Activated CD4-positive, alpha-beta T cell treated with anti-CD3 and anti-CD28 coated beads for 36 hours (primary cell): ENCODE results near the gene FYN. TPM values are rescaled to one million over a fixed set of nuclear protein-coding genes. Genes with fewer than 3 reads are reported as not detected.
"Not testable (repeated sequence)": the region's sequence is repeated elsewhere in the genome, so short reads cannot be mapped to it uniquely, and the experiment has no call there.

Experiments used
- ATAC-seq: fragments of 200-7000 bp; cut with Tn5 transposase; one replicate; pipeline ENCODE4 v1.10.0; 2021; ENCODE audit warnings: mild to moderate bottlenecking, moderate library complexity
- CTCF ChIA-PET: fragments of 350-600 bp; sonication (Branson Sonifier 250); formaldehyde crosslinking; loops from one replicate; lab custom pipeline; 2021; ENCODE audit warnings: antibody characterized with exemption; lab: Charles Lee
- POLR2A ChIA-PET: fragments of 350-600 bp; sonication (Branson Sonifier 250); formaldehyde crosslinking; loops from one replicate; lab custom pipeline; 2021; ENCODE audit warnings: antibody characterized with exemption, inconsistent platforms; lab: Charles Lee
- DNase-seq: peaks from one replicate; pipeline ENCODE4 v3.0.0-alpha.2; 2020
- H3K27ac Mint-ChIP-seq: one replicate; pipeline ENCODE4 v1.8.0; 2021; ENCODE audit warnings: mixed read lengths
- H3K27me3 Mint-ChIP-seq: one replicate; pipeline ENCODE4 v1.8.0; 2021; ENCODE audit warnings: mixed read lengths
- H3K36me3 Mint-ChIP-seq: one replicate; pipeline ENCODE4 v1.8.0; 2021; ENCODE audit warnings: low read depth, mixed read lengths
- H3K4me1 Mint-ChIP-seq: one replicate; pipeline ENCODE4 v1.8.0; 2021; ENCODE audit warnings: mixed read lengths
- H3K4me3 Mint-ChIP-seq: one replicate; pipeline ENCODE4 v1.8.0; 2021; ENCODE audit warnings: mild to moderate bottlenecking, moderate library complexity, mixed read lengths
- H3K9me3 Mint-ChIP-seq: one replicate; pipeline ENCODE4 v1.8.0; 2021; ENCODE audit warnings: low read depth, mixed read lengths
- intact Hi-C, 2 experiments: fragments of 100-400 bp; cut with DNase I in 1 of 2; cut with micrococcal nuclease in 1 of 2; formaldehyde crosslinking; loops; one replicate each; pipeline versions ENCODE4 v1.14.2 to v1.15.1; 2022 to 2024; cut with DNase I, micrococcal nuclease
- total RNA-seq, 2 experiments: library from RNA; stranded (reverse); gene quantifications; one replicate each; pipeline ENCODE4 v1.2.3, GENCODE V29; 2021

The FYN gene
- total RNA-seq, 2 experiments from 2014 or later = 345 to 504 TPM

- Mint-ChIP-seq H3K36me3 (no peaks in the 10 kb centered on the region), H3K27ac (no peak overlapping the region), H3K9me3 (no peaks in the 10 kb centered on the region), H3K27me3 (no peaks in the 10 kb centered on the region), H3K4me3 (no peak overlapping the region), H3K4me1 (no peaks in the 10 kb centered on the region)
- intact Hi-C loops = no loop called here
- DNase-seq (no peak), ATAC-seq (no peak)
- ChIA-PET POLR2A (no interaction called here), CTCF (no interaction called here)
Measured at GRCh38 chr6:111900735-111901134, 27.5 kb upstream of the FYN start.

DNA sequence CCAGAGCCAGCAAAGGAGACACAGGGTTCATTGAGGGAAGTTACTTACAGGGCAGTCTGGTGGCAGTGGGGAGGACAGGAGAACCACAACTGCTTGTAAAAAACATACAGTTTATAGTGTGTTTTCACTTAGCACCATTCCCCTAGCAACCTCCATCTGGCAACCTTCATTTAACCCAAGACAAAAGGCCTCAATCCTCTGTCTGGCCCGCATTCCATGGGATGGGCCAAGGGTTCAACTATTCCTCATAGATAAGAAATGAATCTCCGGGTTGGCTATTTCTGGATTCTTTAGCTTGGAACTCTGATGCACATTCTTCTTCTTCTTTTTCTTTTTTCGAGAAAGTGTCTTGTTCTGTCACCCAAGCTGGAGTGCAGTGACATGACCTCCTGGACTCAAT is 26.3 kb upstream of the FYN start:
- no peaks in the 10 kb centered on the region for H3K9me3 Mint-ChIP-seq
- no peak for DNase-seq
- H3K36me3 Mint-ChIP-seq = no peaks in the 10 kb centered on the region
- ChIA-PET POLR2A (no interaction called here), CTCF (interaction anchor here (1.7 kb wide), 1 partner anchor 13 kb away, joined by 6 read pairs; no protein-coding TSS in a partner anchor)
- ATAC-seq = no peak
- H3K27me3 Mint-ChIP-seq = no peaks in the 10 kb centered on the region
- no peaks in the 10 kb centered on the region for H3K4me1 Mint-ChIP-seq
- H3K27ac Mint-ChIP-seq = no peak overlapping the region
- intact Hi-C loops = no loop called here
- H3K4me3 Mint-ChIP-seq = no peak overlapping the region

- intact Hi-C loops = no loop called here
- ChIA-PET CTCF (interaction anchor here (0.6 to 1.7 kb wide), 4 partner anchors 9 to 23 kb away, joined by 3 to 6 read pairs (median 4); no protein-coding TSS in a partner anchor), POLR2A (no interaction called here)
- DNase-seq = no peak
- Mint-ChIP-seq H3K27me3 (no peaks in the 10 kb centered on the region), H3K9me3 (no peaks in the 10 kb centered on the region), H3K27ac (no peak overlapping the region), H3K4me1 (no peaks in the 10 kb centered on the region), H3K36me3 (no peaks in the 10 kb centered on the region), H3K4me3 (no peak overlapping the region)
- ATAC-seq = no peak
Measured at GRCh38 chr6:111898452-111898851, 25.2 kb upstream of the FYN start.

GRCh38 chr6:111894951-111895350 is 21.7 kb upstream of the FYN start:
- no peaks in the 10 kb centered on the region for H3K36me3 Mint-ChIP-seq
- peaks cover 2% of the 10 kb centered on the region for H3K27me3 Mint-ChIP-seq
- H3K9me3 Mint-ChIP-seq = no peaks in the 10 kb centered on the region
- DNase-seq (no peak), ATAC-seq (no peak)
- H3K4me1 Mint-ChIP-seq = no peaks in the 10 kb centered on the region
- intact Hi-C loops = no loop called here
- no peak overlapping the region for H3K27ac Mint-ChIP-seq
- POLR2A ChIA-PET = no interaction called here
- CTCF ChIA-PET = interaction anchor here (1.0 kb wide), 1 partner anchor 94 kb away, joined by 3 read pairs; no protein-coding TSS in a partner anchor
- H3K4me3 Mint-ChIP-seq = no peak overlapping the region

GRCh38 chr6:111894272-111894671 is 21.0 kb upstream of the FYN start:
- ATAC-seq (no peak), DNase-seq (no peak)
- H3K9me3 Mint-ChIP-seq = no peaks in the 10 kb centered on the region
- intact Hi-C loops = no loop called here
- H3K27ac Mint-ChIP-seq = no peak overlapping the region
- H3K4me1 Mint-ChIP-seq = no peaks in the 10 kb centered on the region
- peaks cover 2% of the 10 kb centered on the region for H3K27me3 Mint-ChIP-seq
- CTCF ChIA-PET = no interaction called here
- no peak overlapping the region for H3K4me3 Mint-ChIP-seq
- POLR2A ChIA-PET = no interaction called here
- H3K36me3 Mint-ChIP-seq = no peaks in the 10 kb centered on the region

DNA sequence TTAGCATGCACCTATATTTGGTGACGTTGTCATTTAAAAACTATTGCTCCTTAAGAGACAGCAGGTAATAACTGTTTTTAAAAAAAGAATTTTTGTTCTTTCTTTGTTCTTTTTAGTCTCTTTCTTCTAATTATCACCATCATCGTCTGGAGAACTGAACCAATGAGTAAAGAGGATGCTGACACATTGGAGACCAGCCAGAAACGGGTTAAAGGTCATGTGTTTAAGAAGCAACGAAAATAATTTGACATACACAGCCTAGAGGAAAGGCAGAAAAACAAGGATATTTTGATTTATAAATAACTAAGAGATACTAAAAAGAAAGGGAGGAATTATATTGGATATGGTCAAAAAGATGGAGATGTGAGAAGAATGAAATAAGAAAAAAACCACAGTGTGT is 19.2 kb upstream of the FYN start:
- H3K4me3 Mint-ChIP-seq = no peak overlapping the region
- POLR2A ChIA-PET = no interaction called here
- intact Hi-C loops = no loop called here
- no peak for DNase-seq
- CTCF ChIA-PET = no interaction called here
- H3K27ac Mint-ChIP-seq = no peak overlapping the region
- peaks cover 2% of the 10 kb centered on the region for H3K27me3 Mint-ChIP-seq
- peaks cover 2% of the 10 kb centered on the region for H3K4me1 Mint-ChIP-seq
- no peaks in the 10 kb centered on the region for H3K9me3 Mint-ChIP-seq
- no peaks in the 10 kb centered on the region for H3K36me3 Mint-ChIP-seq
- no peak for ATAC-seq

DNA sequence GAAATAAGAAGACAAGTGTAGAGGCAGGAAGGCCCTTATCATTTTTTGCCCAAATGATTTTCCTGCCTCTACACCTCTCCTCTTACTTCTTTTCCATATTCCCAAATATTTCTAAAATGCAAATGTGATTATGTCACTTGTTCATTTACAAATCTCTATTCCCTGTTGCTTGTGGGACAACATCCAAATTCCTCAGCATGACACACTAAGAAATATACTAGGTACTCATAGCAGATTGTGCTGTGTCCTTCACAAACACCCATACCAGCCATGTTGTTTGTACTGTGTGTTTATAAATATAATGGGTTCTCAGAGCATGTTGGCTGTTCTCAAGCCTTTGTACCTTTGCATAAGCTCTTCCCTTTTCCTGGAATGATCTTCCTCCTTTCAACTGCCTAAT is 17.7 kb upstream of the FYN start:
- CTCF ChIA-PET = interaction anchor here (0.7 kb wide), 2 partner anchors 63 to 171 kb away, joined by 3 read pairs; no protein-coding TSS in a partner anchor
- POLR2A ChIA-PET = no interaction called here
- intact Hi-C loops = no loop called here

DNA sequence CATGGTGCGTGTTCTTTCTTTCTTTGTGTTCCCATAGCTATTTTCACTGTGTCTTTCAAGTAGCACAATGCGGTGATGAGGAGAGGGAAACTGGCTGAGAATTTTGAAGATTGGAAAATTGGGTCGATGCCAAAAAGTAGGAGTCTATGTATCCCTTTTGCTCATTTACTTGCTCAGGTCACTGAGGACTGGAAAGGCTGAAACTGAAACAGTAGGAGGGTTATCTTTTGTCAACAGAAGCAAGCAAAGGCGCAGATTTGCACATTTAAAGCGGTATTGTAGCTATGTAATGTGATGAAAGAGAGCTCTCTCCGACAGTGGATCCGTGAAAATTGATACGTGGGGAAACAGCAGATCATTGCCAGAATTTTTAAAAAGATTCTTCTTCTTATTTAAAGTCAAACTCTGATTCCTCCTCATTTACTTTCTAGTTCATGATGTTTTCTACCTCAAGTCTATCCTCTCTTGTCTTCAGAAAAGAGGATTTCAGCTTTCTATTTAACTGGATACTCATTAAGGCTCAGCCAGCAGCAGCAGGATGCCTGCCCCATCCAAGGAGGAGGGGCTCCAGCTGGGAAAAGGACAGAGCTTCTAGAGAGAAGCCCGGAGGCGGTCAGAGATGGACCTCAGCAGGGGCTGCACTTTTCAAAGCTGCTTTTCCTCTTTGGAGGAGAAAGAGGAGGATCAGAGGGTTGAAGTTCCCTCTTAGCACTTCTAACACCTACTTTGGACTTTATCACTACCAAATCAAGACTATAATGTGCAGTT is 15.9 kb upstream of the FYN start:
- no peak for ATAC-seq
- intact Hi-C loops = no loop called here
- H3K36me3 Mint-ChIP-seq = no peaks in the 10 kb centered on the region
- H3K27me3 Mint-ChIP-seq = peaks cover 2% of the 10 kb centered on the region
- CTCF ChIA-PET = interaction anchor here (1.6 kb wide), 1 partner anchor 23 kb away, joined by 3 read pairs; no protein-coding TSS in a partner anchor
- H3K9me3 Mint-ChIP-seq = peaks cover 13% of the 10 kb centered on the region
- peaks cover 2% of the 10 kb centered on the region for H3K4me1 Mint-ChIP-seq
- POLR2A ChIA-PET = no interaction called here
- H3K4me3 Mint-ChIP-seq = no peak overlapping the region
- DNase-seq = no peak
- H3K27ac Mint-ChIP-seq = no peak overlapping the region

More for the DNA sequence above, 17.7 kb upstream of the FYN start:
- Mint-ChIP-seq H3K27ac (no peak overlapping the region), H3K9me3 (peaks cover 7% of the 10 kb centered on the region), H3K4me3 (no peak overlapping the region), H3K36me3 (no peaks in the 10 kb centered on the region), H3K27me3 (peaks cover 2% of the 10 kb centered on the region), H3K4me1 (peaks cover 2% of the 10 kb centered on the region)
- DNase-seq (no peak), ATAC-seq (no peak)

DNA sequence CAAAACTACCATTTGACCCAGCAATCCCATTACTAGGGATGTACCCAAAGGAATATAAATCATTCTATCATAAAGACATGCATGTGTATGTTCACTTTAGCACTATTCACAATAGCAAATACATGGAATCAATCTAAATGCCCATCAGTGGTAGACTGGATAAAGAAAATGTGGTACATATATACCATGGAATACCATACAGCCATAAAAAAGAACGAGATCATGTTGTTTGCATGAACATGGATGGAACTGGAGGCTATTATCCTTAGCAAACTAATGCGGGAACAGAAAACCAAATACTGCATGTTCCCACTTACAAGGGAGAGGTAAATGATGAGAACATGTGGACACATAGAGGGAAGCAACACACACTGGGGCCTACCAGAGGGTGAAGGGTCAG is 13.5 kb upstream of the FYN start:
- POLR2A ChIA-PET, intact Hi-C loops, H3K27me3 Mint-ChIP-seq, H3K4me1 Mint-ChIP-seq, CTCF ChIA-PET, H3K4me3 Mint-ChIP-seq, ATAC-seq, H3K36me3 Mint-ChIP-seq, DNase-seq, H3K27ac Mint-ChIP-seq: not testable (repeated sequence)
- H3K9me3 Mint-ChIP-seq = peaks cover 13% of the 10 kb centered on the region

- intact Hi-C loops = no loop called here
- no peak overlapping the region for H3K27ac Mint-ChIP-seq
- no peak overlapping the region for H3K4me3 Mint-ChIP-seq
- CTCF ChIA-PET = interaction anchor here (0.6 kb wide), 1 partner anchor 650 kb away, joined by 3 read pairs; no protein-coding TSS in a partner anchor
- POLR2A ChIA-PET = interaction anchor here (0.5 kb wide), 1 partner anchor 43 kb away, joined by 3 read pairs; no protein-coding TSS in a partner anchor
- ATAC-seq = no peak
- no peaks in the 10 kb centered on the region for H3K27me3 Mint-ChIP-seq
- peaks cover 2% of the 10 kb centered on the region for H3K4me1 Mint-ChIP-seq
- peaks cover 2% of the 10 kb centered on the region for H3K36me3 Mint-ChIP-seq
- DNase-seq = no peak
- peaks cover 19% of the 10 kb centered on the region for H3K9me3 Mint-ChIP-seq
Measured at GRCh38 chr6:111885373-111886027, 12.2 kb upstream of the FYN start.

GRCh38 chr6:111884068-111884467 is 10.8 kb upstream of the FYN start:
- no peak overlapping the region for H3K27ac Mint-ChIP-seq
- POLR2A ChIA-PET = no interaction called here
- CTCF ChIA-PET = interaction anchor here (0.8 kb wide), 1 partner anchor 15 kb away, joined by 3 read pairs; no protein-coding TSS in a partner anchor
- peaks cover 2% of the 10 kb centered on the region for H3K36me3 Mint-ChIP-seq
- peaks cover 2% of the 10 kb centered on the region for H3K4me1 Mint-ChIP-seq
- ATAC-seq = no peak
- peaks cover 26% of the 10 kb centered on the region for H3K9me3 Mint-ChIP-seq
- H3K27me3 Mint-ChIP-seq = no peaks in the 10 kb centered on the region
- no peak overlapping the region for H3K4me3 Mint-ChIP-seq
- DNase-seq = no peak
- intact Hi-C loops = no loop called here
